ENCODE results near the gene COBL.

COBL gene

DNA sequence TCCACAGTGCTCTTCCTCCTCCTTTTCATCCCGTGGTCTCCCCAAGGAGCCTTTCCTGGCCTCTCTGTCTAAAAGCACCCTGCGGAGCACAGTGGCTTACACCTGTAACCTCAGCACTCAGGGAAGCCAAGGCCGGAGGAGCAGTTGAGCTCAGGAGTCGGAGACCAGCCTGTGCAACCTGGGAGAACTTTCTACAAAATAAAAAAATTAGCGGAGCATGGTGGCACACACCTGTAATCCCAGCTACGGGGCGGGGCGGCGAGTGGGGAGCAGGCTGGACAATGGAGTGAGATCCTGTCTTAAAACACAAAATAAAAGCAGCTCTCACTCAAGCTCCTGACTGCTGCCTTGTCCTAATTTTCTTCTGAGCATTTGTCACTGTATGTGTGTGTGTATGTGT lies 1.4 kb upstream of the COBL start:
- H3K4me3 ChIP-seq (ENCODE audit: low read length), result no peak overlapping the region
- TF ChIP-seq, protein P1, sequence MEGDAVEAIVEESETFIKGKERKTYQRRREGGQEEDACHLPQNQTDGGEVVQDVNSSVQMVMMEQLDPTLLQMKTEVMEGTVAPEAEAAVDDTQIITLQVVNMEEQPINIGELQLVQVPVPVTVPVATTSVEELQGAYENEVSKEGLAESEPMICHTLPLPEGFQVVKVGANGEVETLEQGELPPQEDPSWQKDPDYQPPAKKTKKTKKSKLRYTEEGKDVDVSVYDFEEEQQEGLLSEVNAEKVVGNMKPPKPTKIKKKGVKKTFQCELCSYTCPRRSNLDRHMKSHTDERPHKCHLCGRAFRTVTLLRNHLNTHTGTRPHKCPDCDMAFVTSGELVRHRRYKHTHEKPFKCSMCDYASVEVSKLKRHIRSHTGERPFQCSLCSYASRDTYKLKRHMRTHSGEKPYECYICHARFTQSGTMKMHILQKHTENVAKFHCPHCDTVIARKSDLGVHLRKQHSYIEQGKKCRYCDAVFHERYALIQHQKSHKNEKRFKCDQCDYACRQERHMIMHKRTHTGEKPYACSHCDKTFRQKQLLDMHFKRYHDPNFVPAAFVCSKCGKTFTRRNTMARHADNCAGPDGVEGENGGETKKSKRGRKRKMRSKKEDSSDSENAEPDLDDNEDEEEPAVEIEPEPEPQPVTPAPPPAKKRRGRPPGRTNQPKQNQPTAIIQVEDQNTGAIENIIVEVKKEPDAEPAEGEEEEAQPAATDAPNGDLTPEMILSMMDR (IDR thresholded peaks at IDR 0.05; ENCODE audit: insufficient read depth, low read depth, low read length, missing control alignments), result no peak
- DNase-seq (ENCODE audit: low read depth), result no peak

DNA sequence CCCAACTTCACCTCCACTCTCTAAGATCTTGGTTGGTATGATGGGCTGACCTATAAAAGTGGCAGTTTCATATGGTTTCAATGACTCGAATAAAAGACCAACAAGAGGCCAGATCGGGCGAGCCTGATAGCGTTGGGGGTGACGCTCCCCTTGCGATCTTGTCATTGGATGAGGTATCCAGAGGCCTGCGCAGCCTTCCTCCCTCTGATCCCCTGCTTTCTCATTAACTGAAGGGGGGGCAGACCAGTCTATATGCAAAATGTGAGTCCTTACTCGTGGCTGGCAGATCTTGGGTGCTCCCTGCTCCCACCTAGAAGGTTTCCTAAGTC lies 937 bp upstream of the COBL start:
- H3K4me3 ChIP-seq (ENCODE audit: low read length), result peak overlapping the region; percentile 44
- TF ChIP-seq, protein P1 (IDR thresholded peaks at IDR 0.05; ENCODE audit: insufficient read depth, low read depth, low read length, missing control alignments), result no peak
- DNase-seq (ENCODE audit: low read depth), result no peak

DNA sequence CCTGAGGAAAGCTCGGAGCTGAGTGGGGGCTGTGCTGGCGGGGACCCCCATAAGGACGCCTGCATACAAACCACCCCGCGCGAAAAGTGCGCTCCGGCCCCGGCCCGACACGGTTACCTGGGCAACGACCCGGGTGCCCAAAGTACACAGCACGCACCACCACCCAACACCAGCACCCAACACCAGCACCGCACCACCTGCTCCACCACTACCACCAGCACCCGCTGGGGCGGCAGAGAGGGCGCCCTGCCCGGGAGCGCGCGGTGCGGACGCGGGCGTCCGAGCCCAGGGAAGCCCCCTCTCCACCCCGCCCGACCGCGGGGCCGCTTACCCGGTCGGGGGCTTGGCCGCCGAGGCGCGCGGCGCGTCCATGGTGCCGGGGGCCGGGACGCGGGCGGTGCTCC lies 345 bp downstream of the COBL start:
- DNase-seq (ENCODE audit: low read depth), result no peak
- TF ChIP-seq, protein P1 (IDR thresholded peaks at IDR 0.05; ENCODE audit: insufficient read depth, low read depth, low read length, missing control alignments), result no peak
- H3K4me3 ChIP-seq (ENCODE audit: low read length), result peak overlapping the region; percentile 59

DNA sequence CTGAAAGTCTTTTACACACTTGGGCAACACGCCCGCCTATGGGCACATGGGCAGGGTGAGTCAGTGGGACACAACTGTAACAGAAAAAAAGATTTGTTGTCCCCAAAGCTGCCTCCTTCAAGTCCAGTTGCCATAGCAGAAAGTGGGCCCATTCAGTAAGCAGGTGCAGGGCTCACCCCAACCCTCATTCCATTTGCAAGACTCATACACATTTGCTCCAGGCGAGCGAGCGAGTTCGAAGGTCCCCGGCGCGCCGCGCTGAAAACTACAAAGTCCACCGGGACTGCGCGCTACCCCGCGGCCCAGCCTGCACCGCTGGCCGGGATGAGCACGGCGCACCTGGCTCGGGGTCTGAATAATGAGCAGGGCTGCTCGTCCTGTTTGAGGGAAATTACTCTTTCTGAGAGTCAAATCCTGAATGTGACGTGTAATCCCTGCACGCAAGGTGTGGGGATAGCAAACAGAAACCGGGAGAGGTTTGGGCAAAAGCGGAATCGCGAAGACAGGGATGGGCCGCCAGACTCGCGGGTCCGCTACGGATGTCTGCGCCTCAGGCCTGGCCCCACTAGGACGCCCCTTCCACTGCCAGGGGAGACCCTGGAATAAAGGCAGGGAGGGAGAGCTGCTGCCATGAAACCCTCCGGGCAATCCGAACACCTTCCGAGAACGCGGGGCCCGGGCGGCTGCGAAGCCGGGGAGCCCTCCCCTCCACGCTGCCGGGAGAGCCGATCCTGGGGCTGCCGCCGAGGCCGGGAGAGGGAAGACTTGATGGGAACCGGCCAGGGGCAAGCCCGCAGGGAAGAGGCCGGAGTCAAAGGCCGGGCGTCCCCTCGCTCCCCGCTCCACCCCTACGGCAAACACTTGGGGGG lies 982 bp downstream of the COBL start:
- TF ChIP-seq, protein P1 (IDR thresholded peaks at IDR 0.05; ENCODE audit: insufficient read depth, low read depth, low read length, missing control alignments), result no peak
- peak; percentile 41 for DNase-seq (ENCODE audit: low read depth)
- H3K4me3 ChIP-seq (ENCODE audit: low read length), result peak overlapping the region; percentile 59

- TF ChIP-seq, protein P1 (IDR thresholded peaks at IDR 0.05; ENCODE audit: insufficient read depth, low read depth, low read length, missing control alignments), result no peak
- no peak overlapping the region for H3K4me3 ChIP-seq (ENCODE audit: low read length)
- DNase-seq (ENCODE audit: low read depth), result no peak
Observed at GRCh38 chr7:51314726-51315125, 1.9 kb downstream of the COBL start.

- TF ChIP-seq, protein P1 (IDR thresholded peaks at IDR 0.05; ENCODE audit: insufficient read depth, low read depth, low read length, missing control alignments), result no peak
- no peak overlapping the region for H3K4me3 ChIP-seq (ENCODE audit: low read length)
- no peak for DNase-seq (ENCODE audit: low read depth)
Observed at GRCh38 chr7:51313738-51314425, 2.7 kb downstream of the COBL start.
